D721Med (cell line): Measurements from ENCODE around the gene TRIOBP.
"Not testable (repeated sequence)": the region's sequence is repeated elsewhere in the genome, so short reads cannot be mapped to it uniquely, and the experiment has no call there.

ENCODE experiments used
- DNase-seq: peaks from one replicate; pipeline ENCODE4 v3.0.0; 2011; ENCODE audit warnings: low spot score; ENCODE audit not compliant: insufficient read length
- FAIRE-seq: peaks from 2 replicates; lab custom pipeline; 2011; peaks lifted over from hg19 to GRCh38; lab: Jason Lieb, UNC
- CTCF ChIP-seq: IDR thresholded peaks from 2 replicates; pipeline ENCODE4 v1.5.1; 2012; ENCODE audit warnings: mild to moderate bottlenecking, control low read depth; ENCODE audit not compliant: insufficient read depth; ENCODE audit errors: missing control alignments

Gene TRIOBP

GRCh38 chr22:37711490-37711889 lies 14.6 kb downstream of the TRIOBP start:
- TF ChIP-seq CTCF = no peak
- FAIRE-seq = no peak
- DNase-seq = no peak

- no peak for TF ChIP-seq CTCF
- FAIRE-seq (no peak), DNase-seq (no peak)
Measured at GRCh38 chr22:37713761-37714160, 16.9 kb downstream of the TRIOBP start.

- no peak for FAIRE-seq
- no peak for TF ChIP-seq CTCF
- no peak for DNase-seq
Measured at GRCh38 chr22:37714634-37715033, 17.8 kb downstream of the TRIOBP start.

- FAIRE-seq (no peak), DNase-seq (no peak)
- no peak for TF ChIP-seq CTCF
Measured at GRCh38 chr22:37715760-37716159, 18.9 kb downstream of the TRIOBP start.

- no peak for FAIRE-seq
- TF ChIP-seq CTCF = no peak
- DNase-seq = no peak
Measured at GRCh38 chr22:37716708-37717107, 19.9 kb downstream of the TRIOBP start.

- not testable (repeated sequence) for DNase-seq
Measured at GRCh38 chr22:37717235-37717634, 20.4 kb downstream of the TRIOBP start.

GRCh38 chr22:37717746-37718305 lies 21.0 kb downstream of the TRIOBP start:
- FAIRE-seq, DNase-seq: not testable (repeated sequence)

More at GRCh38 chr22:37717235-37717634, 20.4 kb downstream of the TRIOBP start:
- FAIRE-seq = not testable (repeated sequence)

GRCh38 chr22:37725551-37726240 lies 28.8 kb downstream of the TRIOBP start:
- DNase-seq (no peak), FAIRE-seq (no peak)
- TF ChIP-seq CTCF = no peak
